GM12878 (cell line): ENCODE results near the gene ZSCAN10. TPM values are rescaled to one million over a fixed set of nuclear protein-coding genes. Genes with fewer than 3 reads are reported as not detected.

Experiments used
- ATAC-seq: fragments of 200-7000 bp; cut with Tn5 transposase; 3 replicates; pipeline ENCODE4 v1.9.1; 2020; ENCODE audit warnings: mild to moderate bottlenecking, moderate library complexity
- BruUV-seq: library from RNA; stranded (reverse); fragments of 400-500 nt; replicated peaks from 2 replicates; lab custom pipeline; 2021; lab: Mats Ljungman, UMichigan
- CTCF ChIA-PET: fragments of 300-600 bp; sonication (Branson Sonifier 250); formaldehyde crosslinking; extraction: SDS; loops from one replicate; lab custom pipeline; 2021; ENCODE audit warnings: inconsistent platforms; lab: Yijun Ruan, JAX
- POLR2A ChIA-PET: fragments of 350-600 bp; formaldehyde crosslinking; extraction: SDS; loops from one replicate; lab custom pipeline; 2021; ENCODE audit warnings: inconsistent platforms; lab: Charles Lee
- RAD21 ChIA-PET: fragments of 300-600 bp; sonication (Branson Sonifier 250); formaldehyde crosslinking; loops from one replicate; lab custom pipeline; 2023; ENCODE audit warnings: antibody characterized with exemption; ENCODE audit not compliant: unreplicated experiment; lab: Charles Lee
- SMC1A ChIA-PET: fragments of 300-600 bp; sonication (Branson Sonifier 250); formaldehyde crosslinking; loops from one replicate; lab custom pipeline; 2023; ENCODE audit not compliant: unreplicated experiment, uncharacterized antibody; lab: Charles Lee
- DNase-seq: peaks from one replicate; pipeline ENCODE4 v3.0.0-alpha.2; 2011; ENCODE audit warnings: low read depth, low spot score
- FAIRE-seq: peaks from 3 replicates; lab custom pipeline; 2011; peaks lifted over from hg19 to GRCh38; lab: Jason Lieb, UNC
- H2AFZ ChIP-seq: 2 replicates; pipeline ENCODE4 v1.6.0; 2011; ENCODE audit warnings: low read depth, low read length, control low read depth; ENCODE audit not compliant: control insufficient read depth
- H3K27ac ChIP-seq: 2 replicates; pipeline ENCODE4 v1.5.1; 2011; ENCODE audit warnings: control low read depth; ENCODE audit not compliant: control insufficient read depth, insufficient read depth
- H3K27me3 ChIP-seq, 2 experiments: replicated peaks in 1 of 2; 2 replicates each; pipeline versions ENCODE4 v1.6.0 to v1.6.1; 2011; ENCODE audit warnings: low read length in 1 of 2; ENCODE audit not compliant: control insufficient read depth in 2 of 2, insufficient read depth in 2 of 2
- H3K36me3 ChIP-seq, 2 experiments: 2 replicates each; pipeline ENCODE4 v1.5.1; 2011; ENCODE audit warnings: low read length in 1 of 2; ENCODE audit not compliant: control insufficient read depth in 2 of 2, insufficient read depth in 2 of 2
- H3K4me1 ChIP-seq: 2 replicates; pipeline ENCODE4 v1.6.1; 2011; ENCODE audit warnings: mild to moderate bottlenecking, low read length, moderate library complexity, mixed read lengths; ENCODE audit not compliant: control insufficient read depth, insufficient read depth
- H3K4me2 ChIP-seq: 2 replicates; pipeline ENCODE4 v1.6.0; 2011; ENCODE audit warnings: control low read depth; ENCODE audit not compliant: control insufficient read depth, insufficient read depth
- H3K4me3 ChIP-seq: fragments of 200-600 bp; sonication (generic); 2 replicates; pipeline ENCODE4 v1.5.1; 2016
- H3K79me2 ChIP-seq: 2 replicates; pipeline ENCODE4 v1.6.0; 2011; ENCODE audit warnings: low read length; ENCODE audit not compliant: control insufficient read depth, insufficient read depth
- H3K9ac ChIP-seq: 2 replicates; pipeline ENCODE4 v1.8.0; 2011; ENCODE audit warnings: low read length, control low read depth, mixed read lengths; ENCODE audit not compliant: control insufficient read depth, insufficient read depth
- H3K9me3 ChIP-seq: replicated peaks from 3 replicates; pipeline ENCODE4 v1.5.1; 2011; ENCODE audit warnings: mild to moderate bottlenecking, low read length; ENCODE audit not compliant: control insufficient read depth, insufficient read depth
- H4K20me1 ChIP-seq: 2 replicates; pipeline ENCODE4 v1.6.0; 2011; ENCODE audit not compliant: control insufficient read depth, insufficient read depth
- BHLHE40 ChIP-seq, 2 experiments: fragments of 450-650 bp in 1 of 2; IDR thresholded peaks; 2 replicates each; pipeline ENCODE4 v1.6.1; 2011 to 2017; ENCODE audit warnings: low read depth in 2 of 2, borderline replicate concordance in 1 of 2, improper control_type of control experiment in 1 of 2, low read length in 1 of 2, mild to moderate bottlenecking in 1 of 2
- CHD4 ChIP-seq: fragments of 200-600 bp; sonication (generic); IDR thresholded peaks from 2 replicates; pipeline ENCODE4 v1.6.1; 2016; ENCODE audit warnings: mild to moderate bottlenecking
- EED ChIP-seq: sonication (generic); IDR thresholded peaks from 2 replicates; pipeline ENCODE4 v1.6.1; 2016; ENCODE audit warnings: antibody characterized with exemption, low read depth
- HDAC6 ChIP-seq: fragments of 200-600 bp; sonication (generic); IDR thresholded peaks from one replicate; pipeline ENCODE4 v1.8.0; 2017; ENCODE audit warnings: antibody characterized with exemption; ENCODE audit not compliant: unreplicated experiment
- JUNB ChIP-seq: IDR thresholded peaks from 2 replicates; pipeline ENCODE4 v1.6.1; 2016; ENCODE audit warnings: antibody characterized with exemption, mild to moderate bottlenecking
- MTA3 ChIP-seq: IDR thresholded peaks from 2 replicates; pipeline ENCODE4 v1.6.1; 2012; ENCODE audit warnings: low read length, inconsistent platforms, borderline replicate concordance
- MXI1 ChIP-seq: fragments of 150-350 bp; IDR thresholded peaks from 2 replicates; pipeline ENCODE4 v1.6.1; 2011; ENCODE audit warnings: low read depth, mild to moderate bottlenecking, inconsistent platforms, low read length, improper control_type of control experiment
- MYB ChIP-seq: fragments of 150-350 bp; IDR thresholded peaks from 2 replicates; pipeline ENCODE4 v1.6.1; 2014; ENCODE audit warnings: mild to moderate bottlenecking, low read depth, low read length, borderline replicate concordance
- NFIC ChIP-seq: IDR thresholded peaks from 2 replicates; pipeline ENCODE4 v1.6.1; 2012; ENCODE audit warnings: low read depth, mild to moderate bottlenecking, inconsistent platforms, low read length, moderate library complexity
- PAX8 ChIP-seq: fragments of 450-650 bp; IDR thresholded peaks from 2 replicates; pipeline ENCODE4 v1.6.1; 2017; ENCODE audit warnings: mild to moderate bottlenecking, moderate library complexity
- POLR2AphosphoS5 ChIP-seq: IDR thresholded peaks from 2 replicates; pipeline ENCODE4 v1.6.1; 2011; ENCODE audit warnings: mild to moderate bottlenecking, low read length, inconsistent platforms
- PRDM15 ChIP-seq: fragments of 450-650 bp; formaldehyde crosslinking; IDR thresholded peaks from 2 replicates; pipeline ENCODE4 v1.4.0; 2020; ENCODE audit warnings: mild to moderate bottlenecking, moderate library complexity
- REST ChIP-seq: IDR thresholded peaks from 2 replicates; pipeline ENCODE4 v1.6.1; 2012; ENCODE audit warnings: mild to moderate bottlenecking, low read depth, low read length
- SMARCA5 ChIP-seq: fragments of 450-650 bp; IDR thresholded peaks from 2 replicates; pipeline ENCODE4 v1.6.1; 2017; ENCODE audit warnings: mild to moderate bottlenecking
- TARDBP ChIP-seq: IDR thresholded peaks from 2 replicates; pipeline ENCODE4 v1.6.1; 2016; ENCODE audit warnings: borderline replicate concordance
- WRNIP1 ChIP-seq: IDR thresholded peaks from 2 replicates; pipeline ENCODE4 v1.6.1; 2011; ENCODE audit warnings: low read depth, low read length, improper control_type of control experiment, borderline replicate concordance
- WGBS: methylation state at CpG from one replicate; pipeline ENCODE4 v1.1.6; 2016; ENCODE audit warnings: low lambda C conversion rate; ENCODE audit not compliant: insufficient replicate concordance, insufficient coverage; ENCODE audit errors: missing lambda C conversion rate; 5-methylcytosine and 5-hydroxymethylcytosine counted together
- in situ Hi-C: fragments of 300-500 bp; cut with MboI; formaldehyde crosslinking; loops from 9 replicates; pipeline ENCODE4 v1.14.3; 2018; ENCODE audit warnings: mixed read lengths
- intact Hi-C: fragments of 100-400 bp; cut with micrococcal nuclease; formaldehyde crosslinking; loops from one replicate; pipeline ENCODE4 v1.14.2; 2022; ENCODE audit not compliant: unreplicated experiment
- polyA plus RNA-seq, 11 experiments: library from polyadenylated mRNA; depleted of rRNA in 4 of 11; unstranded in 6 of 11; stranded (reverse) in 5 of 11; fragments of >200 nt; fragmentation: Nextera tagmentation in 4 of 11; fragmentation: Illumina TruSeq in 1 of 11; extraction: Ambion mirVana in 4 of 11; extraction: Trizol in 1 of 11; gene quantifications; 1 replicate in 1 of 11; 2 replicates in 10 of 11; pipeline versions ENCODE4 v1.2.1 to v1.2.3, GENCODE V29; 2011 to 2016; ENCODE audit warnings: inconsistent platforms in 2 of 11, missing spikeins in 2 of 11, low read depth in 1 of 11
- total RNA-seq, 4 experiments: library from RNA; depleted of rRNA in 3 of 4; stranded (reverse); fragments of >200 nt in 3 of 4; fragmentation: Illumina TruSeq in 1 of 4; extraction: Trizol in 1 of 4; gene quantifications; 2 replicates each; pipeline versions ENCODE4 v1.2.1 to v1.2.3, GENCODE V29; 2013 to 2021

ZSCAN10 gene
- total and polyA plus RNA-seq, 10 of the 15 experiments (the other 5 are each of a cell fraction or from before 2014, with no cell fraction given), result 0.06 to 0.33 TPM; not detected in 8

- TF ChIP-seq SMARCA5, result no peak
- no peak for TF ChIP-seq JUNB
- no peak for TF ChIP-seq MYB
- no peak for TF ChIP-seq NFIC
- no peak for TF ChIP-seq EED
Observed at GRCh38 chr16:3044708-3045107, 54.4 kb downstream of the ZSCAN10 start (continued).

- POLR2A ChIA-PET, result interaction anchor here (0.8 to 1.1 kb wide), 3 partner anchors 11 to 77 kb away, joined by 4 to 9 read pairs (median 5); no protein-coding TSS in a partner anchor
- Histone ChIP-seq H3K4me3 (no peak overlapping the region), H3K9ac (no peak overlapping the region), H3K27ac (no peak overlapping the region), H3K4me2 (no peak overlapping the region), H3K27me3 (peaks cover 0 to 6% of the 10 kb centered on the region in 2 experiments; a peak in 3 of 4 replicates), H4K20me1 (no peaks in the 10 kb centered on the region), H2AFZ (no peak overlapping the region), H3K4me1 (peaks cover 2% of the 10 kb centered on the region; the same call in 1 of the 2 replicates), H3K9me3 (no peaks in the 10 kb centered on the region), H3K36me3 (no peaks in the 10 kb centered on the region), H3K79me2 (no peaks in the 10 kb centered on the region)
- in situ Hi-C loops, result no loop called here
- RAD21 ChIA-PET, result interaction anchor here (0.7 to 1.9 kb wide), 3 partner anchors 11 to 39 kb away, joined by 3 to 7 read pairs (median 3); no protein-coding TSS in a partner anchor
- CTCF ChIA-PET, result interaction anchor here (1.0 to 9.0 kb wide), 5 partner anchors 8 to 88 kb away, joined by 3 to 76 read pairs (median 3); partner anchors contain the start of genes HCFC1R1 and THOC6
- FAIRE-seq (no peak), ATAC-seq (no peak), DNase-seq (no peak)
- 22% methylated on average over 3 of the region's 3 CpGs for WGBS
- SMC1A ChIA-PET, result interaction anchor here (0.7 to 1.1 kb wide), 2 partner anchors 14 to 1724 kb away, joined by 3 to 4 read pairs; partner anchors contain the start of gene ZNF500
- no TSS peak for BruUV-seq
- intact Hi-C loops, result no loop called here
- no peak for TF ChIP-seq TARDBP
- TF ChIP-seq REST, result no peak
- no peak for TF ChIP-seq MYB
- no peak for TF ChIP-seq PAX8
- no peak for TF ChIP-seq BHLHE40 (IDR thresholded peaks at IDR 0.05; ENCODE audit: borderline replicate concordance in 1 of 2, low read depth in 2 of 2, low read length in 1 of 2)
- TF ChIP-seq PRDM15 (CRISPR knock-in tag), result no peak
- no peak for TF ChIP-seq POLR2AphosphoS5
- no peak for TF ChIP-seq CHD4
- no peak for TF ChIP-seq HDAC6
- TF ChIP-seq WRNIP1, result no peak
- no peak for TF ChIP-seq MXI1
- no peak for TF ChIP-seq MTA3
Observed at GRCh38 chr16:3042376-3042775, 56.7 kb downstream of the ZSCAN10 start.
